PC-9 (cell line): ENCODE measurements around the gene RFC4. TPM values are rescaled to one million over a fixed set of nuclear protein-coding genes. Genes with fewer than 3 reads are reported as not detected.

Experiments used
- BruUV-seq: library from RNA; stranded (reverse); fragments of 400-500 nt; replicated peaks from 2 replicates; lab custom pipeline; 2021; lab: Mats Ljungman, UMichigan
- CTCF ChIA-PET: fragments of 300-600 bp; sonication (Branson Sonifier 250); formaldehyde crosslinking; loops from one replicate; lab custom pipeline; 2022; ENCODE audit warnings: antibody characterized with exemption; lab: Charles Lee
- POLR2A ChIA-PET: fragments of 300-600 bp; sonication (Branson Sonifier 250); formaldehyde crosslinking; loops from one replicate; lab custom pipeline; 2022; ENCODE audit warnings: antibody characterized with exemption; ENCODE audit not compliant: unreplicated experiment; lab: Charles Lee
- DNase-seq, 2 experiments: peaks; one replicate each; pipeline versions ENCODE4 v3.0.0 to v3.0.0-alpha.2; 2015 to 2022; ENCODE audit warnings: mixed read lengths in 1 of 2
- H2AFZ ChIP-seq: fragments of 200-600 bp; sonication (generic); 2 replicates; pipeline ENCODE4 v1.8.1; 2017; ENCODE audit warnings: antibody characterized with exemption
- H3F3A ChIP-seq: fragments of 200-600 bp; sonication (generic); 2 replicates; pipeline ENCODE4 v1.8.1; 2017; ENCODE audit warnings: antibody characterized with exemption, mild to moderate bottlenecking, low read depth; ENCODE audit not compliant: insufficient read depth
- H3K27ac ChIP-seq: fragments of 200-600 bp; sonication (generic); 2 replicates; pipeline ENCODE4 v1.6.1; 2016; ENCODE audit warnings: mixed run types
- H3K27me3 ChIP-seq: fragments of 200-600 bp; sonication (generic); 2 replicates; pipeline ENCODE4 v1.6.1; 2016; ENCODE audit warnings: low read depth, mixed run types; ENCODE audit not compliant: insufficient read depth
- H3K36me3 ChIP-seq: fragments of 200-600 bp; sonication (generic); 2 replicates; pipeline ENCODE4 v1.6.1; 2016; ENCODE audit warnings: low read depth, mixed run types
- H3K4me1 ChIP-seq: fragments of 200-600 bp; sonication (generic); replicated peaks from 2 replicates; pipeline ENCODE4 v1.6.1; 2016; ENCODE audit warnings: mixed run types; ENCODE audit not compliant: insufficient read depth
- H3K4me2 ChIP-seq: fragments of 200-600 bp; sonication (generic); 2 replicates; pipeline ENCODE4 v1.6.1; 2017; ENCODE audit warnings: mixed run types
- H3K4me3 ChIP-seq: fragments of 200-600 bp; sonication (generic); 2 replicates; pipeline ENCODE4 v1.6.1; 2016; ENCODE audit warnings: mixed run types
- H3K79me2 ChIP-seq: fragments of 200-600 bp; sonication (generic); 2 replicates; pipeline ENCODE4 v1.6.1; 2017; ENCODE audit warnings: low read depth, mixed run types
- H3K9me2 ChIP-seq: fragments of 200-600 bp; sonication (generic); 2 replicates; pipeline ENCODE4 v1.8.1; 2017; ENCODE audit warnings: mild to moderate bottlenecking; ENCODE audit not compliant: insufficient read depth
- H3K9me3 ChIP-seq: fragments of 200-600 bp; sonication (generic); 2 replicates; pipeline ENCODE4 v1.8.1; 2016; ENCODE audit warnings: low read depth; ENCODE audit not compliant: insufficient read depth
- H4K20me1 ChIP-seq: fragments of 200-600 bp; sonication (generic); 2 replicates; pipeline ENCODE4 v1.8.1; 2017; ENCODE audit not compliant: insufficient read depth
- EZH2 ChIP-seq: fragments of 200-600 bp; sonication (generic); IDR thresholded peaks from 2 replicates; pipeline ENCODE4 v1.8.0; 2017; ENCODE audit warnings: antibody characterized with exemption, low read depth
- intact Hi-C: fragments of 100-400 bp; cut with micrococcal nuclease; formaldehyde crosslinking; loops from one replicate; pipeline ENCODE4 v1.10.0; 2022; ENCODE audit not compliant: unreplicated experiment
- total RNA-seq: library from RNA; stranded (reverse); gene quantifications from 2 replicates; pipeline ENCODE4 v1.2.3, GENCODE V29; 2021
- TF ChIP-seq, protein P1 (sequence below): fragments of 200-600 bp; sonication (generic); conservative IDR thresholded peaks from 2 replicates; pipeline ENCODE4 v1.6.1; 2017; ENCODE audit warnings: mixed run types, antibody characterized with exemption, mild to moderate bottlenecking, moderate library complexity

RFC4 gene
- total RNA-seq, 1 experiment from 2014 or later, result 94.5 TPM

DNA sequence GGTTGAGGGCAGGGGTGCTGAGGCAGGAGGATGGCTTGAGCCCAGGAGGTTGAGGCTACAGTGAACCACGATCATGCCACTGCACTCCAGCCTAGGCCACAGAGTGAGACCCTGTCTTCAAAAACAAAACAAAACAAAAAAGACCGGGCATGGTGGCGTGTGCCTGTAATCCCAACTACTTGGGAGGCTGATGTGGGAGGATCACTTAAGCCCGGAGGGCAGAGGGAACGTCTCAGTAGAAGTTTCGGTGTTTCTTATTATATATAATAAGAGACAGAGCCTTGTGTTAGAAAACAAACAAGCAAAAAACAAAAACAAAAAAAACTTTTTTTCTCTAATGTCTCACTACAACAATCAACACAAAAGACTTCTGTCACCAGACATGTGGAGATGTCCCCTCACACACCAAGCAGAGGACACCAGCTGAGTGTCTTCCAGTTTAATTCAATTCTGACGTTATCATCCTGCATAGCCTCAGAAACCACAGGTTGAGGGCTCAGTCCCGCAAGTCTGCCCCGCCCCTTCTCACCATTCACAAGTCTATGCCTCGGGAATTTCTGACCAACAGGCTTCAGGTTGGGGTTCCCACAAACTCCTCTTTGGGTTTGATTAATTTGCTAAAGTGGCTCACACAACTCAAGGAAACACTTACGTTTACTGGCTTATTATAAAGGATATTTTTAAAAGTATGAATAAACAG, 46.9 kb downstream of the RFC4 start:
- ChIA-PET CTCF (no interaction called here), POLR2A (interaction anchor here (0.7 kb wide), 1 partner anchor 63 kb away, joined by 4 read pairs; no protein-coding TSS in a partner anchor)
- no peaks in the 10 kb centered on the region for H3K9me3 ChIP-seq
- no peaks in the 10 kb centered on the region for H3K9me2 ChIP-seq
- BruUV-seq, result no TSS peak
- H3K4me2 ChIP-seq, result no peak overlapping the region
- no peak overlapping the region for H3K4me3 ChIP-seq
- H3K27ac ChIP-seq, result peak overlapping the region; percentile 71
- DNase-seq, result peak in 1 of 2 experiments; percentile 46
- H3K79me2 ChIP-seq, result no peaks in the 10 kb centered on the region
- no peak overlapping the region for H2AFZ ChIP-seq
- TF ChIP-seq, protein P1, sequence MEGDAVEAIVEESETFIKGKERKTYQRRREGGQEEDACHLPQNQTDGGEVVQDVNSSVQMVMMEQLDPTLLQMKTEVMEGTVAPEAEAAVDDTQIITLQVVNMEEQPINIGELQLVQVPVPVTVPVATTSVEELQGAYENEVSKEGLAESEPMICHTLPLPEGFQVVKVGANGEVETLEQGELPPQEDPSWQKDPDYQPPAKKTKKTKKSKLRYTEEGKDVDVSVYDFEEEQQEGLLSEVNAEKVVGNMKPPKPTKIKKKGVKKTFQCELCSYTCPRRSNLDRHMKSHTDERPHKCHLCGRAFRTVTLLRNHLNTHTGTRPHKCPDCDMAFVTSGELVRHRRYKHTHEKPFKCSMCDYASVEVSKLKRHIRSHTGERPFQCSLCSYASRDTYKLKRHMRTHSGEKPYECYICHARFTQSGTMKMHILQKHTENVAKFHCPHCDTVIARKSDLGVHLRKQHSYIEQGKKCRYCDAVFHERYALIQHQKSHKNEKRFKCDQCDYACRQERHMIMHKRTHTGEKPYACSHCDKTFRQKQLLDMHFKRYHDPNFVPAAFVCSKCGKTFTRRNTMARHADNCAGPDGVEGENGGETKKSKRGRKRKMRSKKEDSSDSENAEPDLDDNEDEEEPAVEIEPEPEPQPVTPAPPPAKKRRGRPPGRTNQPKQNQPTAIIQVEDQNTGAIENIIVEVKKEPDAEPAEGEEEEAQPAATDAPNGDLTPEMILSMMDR, result no peak
- no peak for TF ChIP-seq EZH2
- no peaks in the 10 kb centered on the region for H3K36me3 ChIP-seq
- no peaks in the 10 kb centered on the region for H3K27me3 ChIP-seq
- H3K4me1 ChIP-seq, result peaks cover 25% of the 10 kb centered on the region
- H4K20me1 ChIP-seq, result no peaks in the 10 kb centered on the region
- H3F3A ChIP-seq, result peaks cover 18% of the 10 kb centered on the region
- intact Hi-C loops, result no loop called here

DNA sequence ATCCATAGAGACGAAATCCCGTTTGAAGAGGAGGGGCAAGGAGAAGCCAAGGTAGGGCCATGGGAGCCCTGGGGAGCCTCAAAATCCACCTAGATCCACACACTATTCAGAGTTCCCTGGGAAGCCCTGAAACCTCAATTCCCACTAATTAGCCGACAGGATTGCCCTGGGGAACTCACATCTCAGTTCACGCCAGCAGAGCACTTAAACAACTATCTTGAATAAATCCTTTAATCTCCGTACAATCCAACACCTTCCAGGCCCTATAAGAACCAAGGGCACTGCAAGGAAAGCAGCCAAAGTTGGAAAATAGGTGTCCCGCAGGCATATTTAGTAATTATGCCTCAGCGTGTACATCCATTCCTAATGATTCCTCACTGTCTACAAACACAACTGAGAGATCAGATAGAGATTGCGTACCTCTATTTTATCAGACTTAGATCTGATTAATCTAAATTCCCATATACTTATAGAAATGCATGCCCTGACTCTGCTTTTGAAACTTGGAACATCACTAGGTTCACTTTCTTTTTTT, 48.5 kb downstream of the RFC4 start:
- ChIA-PET POLR2A (no interaction called here), CTCF (interaction anchor here (0.8 kb wide), 1 partner anchor 141 kb away, joined by 3 read pairs; no protein-coding TSS in a partner anchor)
- Histone ChIP-seq H3K27ac (no peak overlapping the region), H3K9me2 (no peaks in the 10 kb centered on the region), H3K4me2 (no peak overlapping the region), H3K4me1 (peaks cover 39% of the 10 kb centered on the region), H4K20me1 (no peaks in the 10 kb centered on the region), H3K79me2 (no peaks in the 10 kb centered on the region), H3K27me3 (no peaks in the 10 kb centered on the region), H3F3A (peaks cover 31% of the 10 kb centered on the region), H2AFZ (no peak overlapping the region), H3K36me3 (no peaks in the 10 kb centered on the region), H3K9me3 (no peaks in the 10 kb centered on the region), H3K4me3 (no peak overlapping the region)
- no peak for DNase-seq
- no TSS peak for BruUV-seq
- intact Hi-C loops, result no loop called here
- TF ChIP-seq, protein P1, result no peak
- no peak for TF ChIP-seq EZH2

DNA sequence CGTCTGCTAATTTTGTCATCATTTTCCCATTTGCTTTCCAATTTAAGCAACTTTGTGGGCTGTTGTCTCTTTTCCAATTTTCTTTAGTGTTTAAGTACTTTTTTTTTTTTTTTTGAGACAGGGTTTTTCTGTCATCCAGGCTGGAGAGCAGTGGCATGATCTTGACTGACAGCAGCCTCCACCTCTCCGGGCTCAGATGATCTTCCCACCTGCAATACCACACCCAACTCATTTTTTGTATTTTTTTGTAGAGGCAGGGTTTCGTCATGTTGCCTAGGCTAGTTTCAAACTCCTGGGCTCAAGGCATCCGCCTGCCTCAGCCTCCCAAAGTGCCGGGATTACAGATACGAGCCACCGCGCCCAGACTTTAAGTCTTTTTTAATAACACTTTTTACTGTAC, 49.1 kb downstream of the RFC4 start:
- Histone ChIP-seq H3K4me2 (no peak overlapping the region), H3F3A (peaks cover 31% of the 10 kb centered on the region), H3K27me3 (no peaks in the 10 kb centered on the region), H3K27ac (no peak overlapping the region), H2AFZ (no peak overlapping the region), H3K4me1 (peaks cover 44% of the 10 kb centered on the region), H3K4me3 (no peak overlapping the region), H3K9me2 (no peaks in the 10 kb centered on the region), H3K9me3 (no peaks in the 10 kb centered on the region), H4K20me1 (no peaks in the 10 kb centered on the region), H3K36me3 (no peaks in the 10 kb centered on the region), H3K79me2 (no peaks in the 10 kb centered on the region)
- TF ChIP-seq EZH2, result no peak
- TF ChIP-seq, protein P1, result no peak
- intact Hi-C loops, result no loop called here
- DNase-seq, result no peak
- BruUV-seq, result no TSS peak
- ChIA-PET POLR2A (no interaction called here), CTCF (interaction anchor here (0.7 to 0.8 kb wide), 2 partner anchors 140 to 233 kb away, joined by 3 to 5 read pairs; no protein-coding TSS in a partner anchor)
